ENCODE data around the gene CCHCR1. TPM values are rescaled to one million over a fixed set of nuclear protein-coding genes. Genes with fewer than 3 reads are reported as not detected.

Gene CCHCR1
- total RNA-seq, 2 donors from 2014 or later = 20.3 to 37.4 TPM

DNA sequence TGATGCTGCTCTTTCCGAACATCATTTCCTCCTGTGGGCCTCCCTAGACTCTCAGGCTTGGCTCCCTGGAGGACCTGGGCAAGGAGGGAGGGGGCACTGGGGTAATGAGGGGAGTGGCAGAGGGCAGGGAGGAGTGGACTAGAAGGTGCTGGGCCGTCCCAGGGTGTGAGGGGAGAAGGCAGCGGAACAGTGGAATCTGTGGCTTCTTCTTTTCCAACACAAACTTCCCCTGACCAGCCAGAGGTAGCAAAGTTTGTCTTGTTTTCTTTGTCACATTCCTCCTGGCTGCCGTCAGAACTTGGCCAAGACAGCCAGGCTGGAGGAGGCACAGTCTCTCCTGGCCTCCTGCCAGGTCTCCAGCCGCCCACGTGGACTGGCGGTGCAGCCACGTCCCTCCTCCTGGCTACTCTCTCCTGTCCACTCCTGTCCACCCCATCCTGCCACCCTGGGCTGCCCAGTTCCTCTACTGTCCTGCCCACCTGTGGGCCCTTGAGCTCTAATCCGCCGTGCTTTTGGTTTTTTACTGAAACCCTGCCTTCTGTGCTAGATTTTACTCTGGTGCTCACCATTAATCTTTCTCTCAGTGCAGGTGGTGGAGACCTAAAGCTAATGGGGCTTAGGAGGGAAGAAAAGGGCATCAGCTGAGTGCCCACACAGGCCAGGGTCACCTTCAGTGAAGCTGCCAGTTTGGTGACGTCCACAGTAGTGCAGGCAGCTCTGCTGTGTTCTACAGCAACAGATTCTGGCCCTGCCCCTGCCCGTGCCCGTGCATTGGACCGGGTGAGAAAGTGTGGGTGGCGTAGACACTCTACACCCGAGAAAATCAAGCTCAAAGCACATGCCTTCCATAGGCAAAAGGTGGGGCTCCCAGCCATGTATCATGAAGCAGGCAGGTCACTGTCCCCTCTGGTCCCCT is 34.6 kb downstream of the CCHCR1 start:
- Histone ChIP-seq H3K27ac (peak overlapping the region; percentile 30 to 78), H3K4me1 (replicated peaks) (no peaks in the 10 kb centered on the region), H3K27me3 (replicated peaks; ENCODE audit: insufficient read depth) (no peaks in the 10 kb centered on the region), H3K36me3 (no peaks in the 10 kb centered on the region), H3K9me3 (no peaks in the 10 kb centered on the region), H3K4me3 (no peak overlapping the region)
- DNase-seq (ENCODE audit: low spot score) = peak; percentile 69
- intact Hi-C loops (cut with DNase I) = no loop called here
- 37% methylated on average over 15 of the region's 16 CpGs for WGBS
- TF ChIP-seq, protein P1, sequence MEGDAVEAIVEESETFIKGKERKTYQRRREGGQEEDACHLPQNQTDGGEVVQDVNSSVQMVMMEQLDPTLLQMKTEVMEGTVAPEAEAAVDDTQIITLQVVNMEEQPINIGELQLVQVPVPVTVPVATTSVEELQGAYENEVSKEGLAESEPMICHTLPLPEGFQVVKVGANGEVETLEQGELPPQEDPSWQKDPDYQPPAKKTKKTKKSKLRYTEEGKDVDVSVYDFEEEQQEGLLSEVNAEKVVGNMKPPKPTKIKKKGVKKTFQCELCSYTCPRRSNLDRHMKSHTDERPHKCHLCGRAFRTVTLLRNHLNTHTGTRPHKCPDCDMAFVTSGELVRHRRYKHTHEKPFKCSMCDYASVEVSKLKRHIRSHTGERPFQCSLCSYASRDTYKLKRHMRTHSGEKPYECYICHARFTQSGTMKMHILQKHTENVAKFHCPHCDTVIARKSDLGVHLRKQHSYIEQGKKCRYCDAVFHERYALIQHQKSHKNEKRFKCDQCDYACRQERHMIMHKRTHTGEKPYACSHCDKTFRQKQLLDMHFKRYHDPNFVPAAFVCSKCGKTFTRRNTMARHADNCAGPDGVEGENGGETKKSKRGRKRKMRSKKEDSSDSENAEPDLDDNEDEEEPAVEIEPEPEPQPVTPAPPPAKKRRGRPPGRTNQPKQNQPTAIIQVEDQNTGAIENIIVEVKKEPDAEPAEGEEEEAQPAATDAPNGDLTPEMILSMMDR (IDR thresholded peaks at IDR 0.05) = no peak
- peak; percentile 59 for TF ChIP-seq POLR2AphosphoS5 (IDR thresholded peaks at IDR 0.05)

DNA sequence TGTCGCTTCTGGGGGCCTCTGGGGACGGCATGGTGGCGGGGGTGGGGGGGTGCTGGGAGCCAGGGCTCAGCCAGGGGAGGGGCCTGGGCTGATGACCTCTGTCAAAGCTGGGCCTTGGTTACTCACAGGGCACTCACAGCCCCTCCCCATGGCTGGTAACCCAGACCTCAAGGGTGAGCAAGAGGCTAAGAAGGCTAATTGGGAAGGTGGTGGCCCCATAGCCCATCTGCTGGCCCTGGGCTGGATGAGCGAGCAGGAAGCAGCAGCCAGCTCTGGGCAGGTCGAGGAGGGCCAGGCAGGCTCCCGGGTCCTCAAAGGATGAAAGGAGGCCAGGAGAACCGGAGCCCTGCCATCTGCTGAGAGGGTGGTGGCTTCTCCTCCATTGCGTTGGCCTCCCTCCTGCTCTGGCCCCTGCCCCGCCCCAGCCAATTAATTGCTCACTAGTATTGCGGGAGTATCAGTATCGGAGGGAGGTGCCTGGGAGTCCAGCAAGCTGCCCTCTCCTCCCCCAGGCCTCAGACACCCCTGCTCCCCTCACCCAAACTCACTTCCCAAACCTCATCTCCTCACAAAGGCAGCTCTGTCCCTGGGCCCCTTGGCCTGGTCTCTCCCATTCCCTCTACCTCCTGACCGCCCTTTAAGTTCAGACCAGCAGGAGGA is 36.3 kb downstream of the CCHCR1 start:
- WGBS = 91% methylated on average over 12 of the region's 12 CpGs
- TF ChIP-seq POLR2AphosphoS5 (IDR thresholded peaks at IDR 0.05) = no peak
- TF ChIP-seq, protein P1 (IDR thresholded peaks at IDR 0.05) = no peak
- no peak for TF ChIP-seq POLR2A (IDR thresholded peaks at IDR 0.05)
- H3K36me3 ChIP-seq = no peaks in the 10 kb centered on the region
- no peaks in the 10 kb centered on the region for H3K9me3 ChIP-seq
- H3K27me3 ChIP-seq (replicated peaks; ENCODE audit: insufficient read depth) = no peaks in the 10 kb centered on the region
- no peak overlapping the region for H3K27ac ChIP-seq
- H3K4me1 ChIP-seq (replicated peaks) = no peaks in the 10 kb centered on the region
- H3K4me3 ChIP-seq = no peak overlapping the region
- intact Hi-C loops (cut with DNase I) = no loop called here
- DNase-seq (ENCODE audit: low spot score) = no peak

DNA sequence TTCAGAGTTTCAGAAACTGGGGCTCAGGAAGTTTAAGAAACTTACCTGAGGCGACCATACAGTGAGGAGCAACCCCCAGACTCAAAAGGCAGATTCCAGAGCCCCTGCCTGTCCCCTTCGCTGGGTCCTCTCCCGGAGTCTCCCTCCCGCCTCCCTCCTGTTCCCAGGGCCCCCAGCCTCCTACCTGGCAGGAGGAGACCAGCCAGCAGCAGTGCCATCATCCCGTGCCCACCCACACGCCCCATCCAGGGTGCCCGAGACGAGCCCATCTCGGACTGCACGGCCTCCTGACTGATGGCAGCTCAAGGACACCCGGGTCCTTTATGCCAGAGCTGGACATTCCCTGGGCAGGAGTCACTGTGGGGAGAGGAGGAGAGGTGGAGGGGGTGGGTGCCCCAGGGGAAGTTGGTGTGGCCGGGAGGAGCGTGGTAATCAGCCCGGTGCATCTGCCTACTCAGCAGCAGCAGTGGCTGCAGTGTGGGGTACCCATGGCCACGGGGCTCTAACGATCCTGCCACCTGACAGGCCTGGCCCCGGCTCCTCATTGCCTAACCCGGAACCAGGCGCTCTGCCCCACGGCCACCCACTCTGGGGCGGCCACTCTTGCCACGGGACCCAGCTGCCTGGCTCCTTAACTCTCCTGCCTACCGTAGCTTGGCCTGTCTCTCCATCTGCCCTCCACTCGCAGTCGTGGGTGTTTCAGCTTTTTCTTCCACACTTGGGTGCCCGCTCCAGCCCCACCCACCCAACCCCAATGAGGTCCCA is 37.3 kb downstream of the CCHCR1 start, which contains the start of gene CDSN:
Gene CDSN (minus strand): TSS at position 296 of the 765 bp plus-strand sequence. CDS start 27 bp downstream, at position 269.
- WGBS = 87% methylated on average over 26 of the region's 26 CpGs
- TF ChIP-seq POLR2AphosphoS5 (IDR thresholded peaks at IDR 0.05) (no peak), POLR2A (IDR thresholded peaks at IDR 0.05) (no peak)
- TF ChIP-seq, protein P1 (IDR thresholded peaks at IDR 0.05) = no peak
- DNase-seq (ENCODE audit: low spot score) = no peak
- Histone ChIP-seq H3K9me3 (no peaks in the 10 kb centered on the region), H3K4me1 (replicated peaks) (no peaks in the 10 kb centered on the region), H3K4me3 (no peak within 1 kb of the TSS), H3K27ac (no peak within 1 kb of the TSS), H3K36me3 (no peaks in the 10 kb centered on the region), H3K27me3 (replicated peaks; ENCODE audit: insufficient read depth) (no peaks in the 10 kb centered on the region)
- intact Hi-C loops (cut with DNase I) = no loop called here

DNA sequence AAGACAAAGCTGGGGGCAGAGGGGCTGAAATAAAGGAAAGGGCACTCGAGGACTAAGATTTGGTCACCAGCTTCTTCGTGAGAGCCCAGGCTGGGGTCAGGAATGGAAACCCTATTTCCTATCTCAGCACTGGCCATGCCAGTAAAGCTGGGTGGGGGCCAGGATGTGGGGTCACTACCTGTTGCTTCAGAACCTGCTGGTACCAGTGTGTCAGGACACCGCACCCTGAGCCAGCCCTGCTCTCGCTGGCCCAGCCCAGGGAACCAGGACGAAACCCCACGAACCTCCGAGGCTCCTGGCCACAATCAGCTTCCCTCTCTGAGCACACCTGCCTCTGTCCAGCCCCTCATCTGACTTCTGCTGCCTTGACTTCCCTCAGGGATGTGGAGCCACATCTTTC is 39.4 kb downstream of the CCHCR1 start:
- peaks cover 5% of the 10 kb centered on the region for H3K4me1 ChIP-seq (replicated peaks)
- H3K4me3 ChIP-seq = no peak overlapping the region
- WGBS = 89% methylated on average over 7 of the region's 7 CpGs
- H3K9me3 ChIP-seq = no peaks in the 10 kb centered on the region
- H3K36me3 ChIP-seq = no peaks in the 10 kb centered on the region
- TF ChIP-seq, protein P1 (IDR thresholded peaks at IDR 0.05) = no peak
- TF ChIP-seq POLR2A (IDR thresholded peaks at IDR 0.05) = no peak
- no peak for TF ChIP-seq POLR2AphosphoS5 (IDR thresholded peaks at IDR 0.05)
- no peak overlapping the region for H3K27ac ChIP-seq
- no peak for DNase-seq (ENCODE audit: low spot score)
- intact Hi-C loops (cut with DNase I) = no loop called here
- H3K27me3 ChIP-seq (replicated peaks; ENCODE audit: insufficient read depth) = no peaks in the 10 kb centered on the region

Measured in prostate gland (tissue), 2 donors.